ENCODE measurements around the gene GTF2E1. TPM values are rescaled to one million over a fixed set of nuclear protein-coding genes. Genes with fewer than 3 reads are reported as not detected.

GTF2E1 gene
- total RNA-seq, 1 donor from 2014 or later: 26.9 TPM

DNA sequence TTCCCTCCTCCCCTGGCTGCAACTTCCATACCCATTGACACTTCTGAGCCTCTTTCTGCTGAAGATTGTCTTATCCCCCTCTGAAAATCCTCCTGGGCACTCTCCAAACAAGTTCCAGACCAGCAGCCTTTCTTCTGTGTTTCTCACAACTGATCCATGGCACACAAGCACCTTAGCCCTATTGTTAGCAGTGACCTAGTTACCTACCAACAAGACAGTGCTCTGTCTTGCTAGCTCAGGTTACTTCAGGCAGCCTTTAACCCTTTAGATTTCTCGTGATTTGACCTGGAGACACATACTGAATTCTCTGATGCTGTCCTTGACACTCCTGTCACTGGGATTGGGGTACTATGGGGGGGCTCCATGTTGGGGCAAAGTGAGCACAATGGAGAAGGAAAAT, 82.1 kb downstream of the GTF2E1 start:
- DNase-seq (ENCODE audit: extremely low spot score, unreplicated experiment): no peak
- no peak for TF ChIP-seq CTCF (conservative IDR thresholded peaks at IDR 0.05)
- H3K4me3 Mint-ChIP-seq: no peak overlapping the region
- no peak overlapping the region for H3K27ac Mint-ChIP-seq
- peaks cover 3% of the 10 kb centered on the region for H3K27me3 Mint-ChIP-seq
- no peaks in the 10 kb centered on the region for H3K9me3 Mint-ChIP-seq
- H3K36me3 Mint-ChIP-seq: no peaks in the 10 kb centered on the region
- no peaks in the 10 kb centered on the region for H3K4me1 Mint-ChIP-seq (ENCODE audit: unreplicated experiment)

- Mint-ChIP-seq H3K27ac (no peak overlapping the region), H3K4me3 (no peak overlapping the region), H3K36me3 (no peaks in the 10 kb centered on the region), H3K9me3 (no peaks in the 10 kb centered on the region), H3K4me1 (ENCODE audit: unreplicated experiment) (no peaks in the 10 kb centered on the region), H3K27me3 (peaks cover 3% of the 10 kb centered on the region)
- no peak for DNase-seq (ENCODE audit: extremely low spot score, unreplicated experiment)
- TF ChIP-seq CTCF (conservative IDR thresholded peaks at IDR 0.05): no peak
Observed at GRCh38 chr3:120828796-120829195, 86.3 kb downstream of the GTF2E1 start.

DNA sequence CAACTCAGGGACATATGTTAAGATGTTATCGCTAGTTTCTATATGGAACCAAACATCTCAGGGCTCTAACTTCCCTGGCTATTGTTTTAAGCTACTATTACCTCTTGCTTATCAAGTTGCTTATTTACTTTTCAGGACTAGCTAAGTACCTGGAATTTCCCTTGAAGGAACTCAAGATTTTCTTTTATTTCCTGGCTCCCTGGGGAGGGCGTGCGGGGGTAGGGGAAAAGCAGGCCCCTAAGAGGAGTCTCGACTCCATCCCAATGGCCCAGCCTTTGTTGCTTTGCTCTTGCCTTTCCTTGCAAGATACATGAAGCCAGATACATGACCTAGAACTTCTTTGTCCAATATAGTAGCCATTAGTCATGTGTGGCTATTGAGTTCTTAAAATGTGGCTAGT, 88.5 kb downstream of the GTF2E1 start:
- Mint-ChIP-seq H3K4me3 (no peak overlapping the region), H3K4me1 (ENCODE audit: unreplicated experiment) (no peaks in the 10 kb centered on the region), H3K9me3 (no peaks in the 10 kb centered on the region), H3K27me3 (peaks cover 3% of the 10 kb centered on the region), H3K36me3 (no peaks in the 10 kb centered on the region), H3K27ac (no peak overlapping the region)
- no peak for TF ChIP-seq CTCF (conservative IDR thresholded peaks at IDR 0.05)
- DNase-seq (ENCODE audit: extremely low spot score, unreplicated experiment): no peak

Other genes with a start within 250 kb of the GTF2E1 start
- 129 and 171 TPM in 2 replicates for gene NDUFB4, start 146.4 kb upstream of the GTF2E1 start, total RNA-seq (ENCODE audit: low replicate concordance)
- 10.4 and 14.0 TPM in 2 replicates for gene HGD, start 60.5 kb upstream of the GTF2E1 start, total RNA-seq (ENCODE audit: low replicate concordance)
- 13.5 and 15.5 TPM in 2 replicates for gene RABL3, start 228 bp upstream of the GTF2E1 start, total RNA-seq (ENCODE audit: low replicate concordance)
- gene STXBP5L, start 165.5 kb downstream of the GTF2E1 start, total RNA-seq (ENCODE audit: low replicate concordance): 3.6 and 5.2 TPM in 2 replicates

Measured in type B pancreatic cell (in vitro differentiated cells).